K562 (cell line): ENCODE measurements around the gene LRRN3. TPM values are rescaled to one million over a fixed set of nuclear protein-coding genes. Genes with fewer than 3 reads are reported as not detected.
A peak's percentile ranks its signal among the peaks of the same experiment; 100 is the strongest.

Source experiments
- ATAC-seq: fragments of 200-7000 bp; cut with Tn5 transposase; 3 replicates; pipeline ENCODE4 v1.9.1; 2020; ENCODE audit warnings: moderate library complexity
- BruUV-seq: library from RNA; stranded (reverse); fragments of 400-500 nt; replicated peaks from 2 replicates; lab custom pipeline; 2021; lab: Mats Ljungman, UMichigan
- CTCF ChIA-PET: fragments of 300-600 bp; formaldehyde crosslinking; extraction: SDS; loops from one replicate; lab custom pipeline; 2021; ENCODE audit warnings: low intra/inter-chr PET ratio; lab: Yijun Ruan, JAX
- POLR2A ChIA-PET: fragments of 300-600, 350-650 bp; sonication (Branson Sonifier 250); formaldehyde crosslinking; extraction: SDS; loops from one replicate; lab custom pipeline; 2021; ENCODE audit warnings: antibody characterized with exemption, inconsistent platforms; lab: Yijun Ruan, JAX
- DNase-seq, 4 experiments: peaks; one replicate each; pipeline versions ENCODE4 v3.0.0 to v3.0.0-alpha.2; 2011 to 2018; ENCODE audit warnings: low spot score in 3 of 4, mixed read lengths in 3 of 4; ENCODE audit errors: extremely low read depth in 1 of 4
- FAIRE-seq: peaks from 2 replicates; lab custom pipeline; 2011; peaks lifted over from hg19 to GRCh38; lab: Jason Lieb, UNC
- H2AFZ ChIP-seq: 2 replicates; pipeline ENCODE4 v1.6.0; 2011; ENCODE audit warnings: low read depth, low read length, control low read depth, inconsistent platforms
- H3K27ac ChIP-seq: fragments of 200-600 bp; 3 replicates; pipeline ENCODE4 v1.8.0; 2011; ENCODE audit warnings: low read depth, mild to moderate bottlenecking, control low read depth, inconsistent platforms, low read length, moderate library complexity, mixed read lengths; ENCODE audit errors: extremely low read depth
- H3K27me3 ChIP-seq, 2 experiments: fragments of 300-600 bp in 1 of 2; 2 replicates in 1 of 2; 3 replicates in 1 of 2; pipeline versions ENCODE4 v1.6.0 to v1.8.0; 2011; ENCODE audit warnings: inconsistent platforms in 2 of 2, low read length in 2 of 2, mild to moderate bottlenecking in 1 of 2, mixed read lengths in 1 of 2, moderate library complexity in 1 of 2; ENCODE audit not compliant: control insufficient read depth in 2 of 2, insufficient read depth in 2 of 2
- H3K36me3 ChIP-seq: fragments of 300-600 bp; 3 replicates; pipeline ENCODE4 v1.8.0; 2011; ENCODE audit warnings: mild to moderate bottlenecking, low read length, inconsistent platforms; ENCODE audit not compliant: control insufficient read depth, insufficient read depth
- H3K4me1 ChIP-seq, 2 experiments: fragments of 200-600 bp in 1 of 2; replicated peaks in 1 of 2; 2 replicates in 1 of 2; 3 replicates in 1 of 2; pipeline versions ENCODE4 v1.5.1 to v1.8.0; 2011; ENCODE audit warnings: inconsistent platforms in 2 of 2, low read length in 2 of 2, mild to moderate bottlenecking in 1 of 2, mixed read lengths in 1 of 2, moderate library complexity in 1 of 2; ENCODE audit not compliant: control insufficient read depth in 2 of 2, insufficient read depth in 2 of 2
- H3K4me2 ChIP-seq: 2 replicates; pipeline ENCODE4 v1.6.1; 2011; ENCODE audit warnings: low read length, control low read depth, inconsistent platforms, mixed read lengths; ENCODE audit not compliant: insufficient read depth
- H3K4me3 ChIP-seq: fragments of 200-600 bp; sonication (generic), shearing (Covaris generic); 2 replicates; pipeline ENCODE4 v1.5.1; 2016; ENCODE audit warnings: control low read depth, inconsistent platforms
- H3K79me2 ChIP-seq: fragments of 200-600 bp; 3 replicates; pipeline ENCODE4 v1.8.0; 2011; ENCODE audit warnings: low read length, inconsistent platforms; ENCODE audit not compliant: control insufficient read depth, insufficient read depth
- H3K9ac ChIP-seq, 2 experiments: 2 replicates each; pipeline versions ENCODE4 v1.6.0 to v1.6.1; 2011; ENCODE audit warnings: low read depth in 2 of 2, low read length in 2 of 2, control low read depth in 1 of 2, inconsistent platforms in 1 of 2, mild to moderate bottlenecking in 1 of 2, mixed read lengths in 1 of 2; ENCODE audit not compliant: insufficient read depth in 1 of 2
- H3K9me1 ChIP-seq: one replicate; pipeline ENCODE4 v1.6.0; 2011; ENCODE audit warnings: inconsistent platforms, mild to moderate bottlenecking, low read length, moderate library complexity; ENCODE audit not compliant: control insufficient read depth, insufficient read depth
- H3K9me3 ChIP-seq: replicated peaks from 2 replicates; pipeline ENCODE4 v1.5.1; 2011; ENCODE audit warnings: low read depth, low read length, inconsistent platforms; ENCODE audit not compliant: control insufficient read depth, insufficient read depth
- H4K20me1 ChIP-seq: replicated peaks from 2 replicates; pipeline ENCODE4 v1.6.1; 2011; ENCODE audit warnings: low read length, inconsistent platforms, mixed read lengths; ENCODE audit not compliant: control insufficient read depth, insufficient read depth
- ATF6 ChIP-seq: sonication (generic); formaldehyde crosslinking; IDR thresholded peaks from 2 replicates; pipeline ENCODE4 v1.4.0; 2020; ENCODE audit warnings: mild to moderate bottlenecking, missing genetic modification reagents
- C11orf30 ChIP-seq: fragments of 450-650 bp; IDR thresholded peaks from 2 replicates; pipeline ENCODE4 v1.6.1; 2016; ENCODE audit warnings: low read depth, mild to moderate bottlenecking
- HDAC1 ChIP-seq, 2 experiments: fragments of 450-650 bp; IDR thresholded peaks; 2 replicates each; pipeline ENCODE4 v1.6.1; 2016 to 2017; ENCODE audit warnings: inconsistent platforms in 1 of 2, mild to moderate bottlenecking in 1 of 2, moderate library complexity in 1 of 2
- ZKSCAN3 ChIP-seq: fragments of 250-450 bp; sonication (Bioruptor Pico); IDR thresholded peaks from 2 replicates; pipeline ENCODE4 v1.4.0; 2020
- ZNF445 ChIP-seq: fragments of 250-450 bp; sonication (Bioruptor Pico); IDR thresholded peaks from 2 replicates; pipeline ENCODE4 v1.4.0; 2020; ENCODE audit warnings: low read depth, mild to moderate bottlenecking, moderate library complexity
- WGBS: fragments of 100-300 bp; shearing (Covaris generic); methylation state at CpG from one replicate; pipeline ENCODE4 v1.1.6; 2016; ENCODE audit warnings: low coverage, mixed read lengths; ENCODE audit not compliant: insufficient coverage; ENCODE audit errors: missing lambda C conversion rate; 5-methylcytosine and 5-hydroxymethylcytosine counted together
- in situ Hi-C: fragments of 300-500 bp; cut with MboI; formaldehyde crosslinking; loops from 4 replicates; pipeline ENCODE4 v1.15.0; 2018; ENCODE audit warnings: inconsistent platforms, mixed read lengths
- intact Hi-C: fragments of 100-400 bp; cut with micrococcal nuclease; formaldehyde crosslinking; loops from 2 replicates; pipeline ENCODE4 v1.14.2; 2022
- polyA plus RNA-seq, 8 experiments: library from polyadenylated mRNA; depleted of rRNA in 4 of 8; stranded (reverse) in 5 of 8; unstranded in 3 of 8; fragments of >200 nt; fragmentation: Nextera tagmentation in 2 of 8; fragmentation: Illumina TruSeq in 1 of 8; extraction: Ambion mirVana in 2 of 8; extraction: Trizol in 1 of 8; gene quantifications; 2 replicates each; pipeline versions ENCODE4 v1.2.1 to v1.2.3, GENCODE V29; 2011 to 2014; ENCODE audit warnings: inconsistent platforms in 1 of 8, missing spikeins in 1 of 8
- total RNA-seq, 7 experiments: library from RNA; depleted of rRNA in 6 of 7; stranded (reverse); fragments of >200 nt in 6 of 7; fragmentation: Illumina TruSeq in 2 of 7; extraction: Trizol in 2 of 7; gene quantifications; 2 replicates each; pipeline versions ENCODE4 v1.2.1 to v1.2.3, GENCODE V29; 2011 to 2021; ENCODE audit warnings: low replicate concordance in 1 of 7

Gene LRRN3
- total and polyA plus RNA-seq, 9 of the 15 experiments (the other 6 are each of a cell fraction or from before 2014, with no cell fraction given) = 0.05 to 1.00 (median 0.20) TPM; not detected in 1

GRCh38 chr7:111067682-111068081, 23.2 kb upstream of the LRRN3 start (continued):
- TF ChIP-seq ATF6 (no peak), HDAC1 (IDR thresholded peaks at IDR 0.05) (no peak), C11orf30 (peak; percentile 55; the same call in 1 of the 2 replicates)
- TF ChIP-seq, all 486 proteins: peak for 9

GRCh38 chr7:111068618-111069017, 22.3 kb upstream of the LRRN3 start:
- no TSS peak for BruUV-seq
- FAIRE-seq (no peak), DNase-seq (no peak), ATAC-seq (no peak)
- TF ChIP-seq ZKSCAN3 (CRISPR knock-in tag) (no peak), ZNF445 (CRISPR knock-in tag) (no peak)
- Histone ChIP-seq H4K20me1 (no peaks in the 10 kb centered on the region), H3K36me3 (no peaks in the 10 kb centered on the region; the same call in 2 of the 3 replicates), H3K79me2 (no peaks in the 10 kb centered on the region), H3K9me1 (no peaks in the 10 kb centered on the region), H3K9ac (no peak overlapping the region), H3K27ac (no peak overlapping the region), H3K4me2 (no peak overlapping the region), H2AFZ (no peak overlapping the region), H3K27me3 (no peaks in the 10 kb centered on the region), H3K4me3 (no peak overlapping the region), H3K9me3 (peaks cover 1% of the 10 kb centered on the region; the same call in 1 of the 2 replicates), H3K4me1 (peaks cover 4 to 13% of the 10 kb centered on the region in 2 experiments; a peak in 3 of 5 replicates)
- intact Hi-C loops = no loop called here
- in situ Hi-C loops = no loop called here
- 74% methylated on average over 2 of the region's 2 CpGs for WGBS
- ChIA-PET POLR2A (no interaction called here), CTCF (no interaction called here)
